ENCODE results near the gene SLC16A10. TPM values are rescaled to one million over a fixed set of nuclear protein-coding genes. Genes with fewer than 3 reads are reported as not detected.

The SLC16A10 gene
- total RNA-seq, 1 experiment from 2014 or later = 0.18 TPM

DNA sequence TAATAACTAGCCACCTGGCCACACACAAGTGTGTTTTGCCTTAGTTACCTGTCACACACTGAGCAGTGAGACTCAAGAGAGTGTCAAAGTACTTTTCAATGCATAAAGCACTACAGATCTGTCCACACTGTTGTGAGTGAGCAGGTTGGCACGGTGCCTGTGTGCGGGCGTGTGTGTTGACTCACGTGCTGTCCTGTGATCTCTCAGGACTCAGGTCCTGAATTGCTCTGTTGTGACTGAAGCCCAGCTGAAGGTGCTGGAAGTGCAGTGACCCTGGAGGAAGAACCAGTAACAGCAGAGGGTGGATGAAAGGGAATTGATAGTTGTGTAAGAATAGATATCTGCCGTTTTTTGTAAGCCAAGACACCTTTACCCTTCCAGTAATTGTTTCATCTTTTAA is 18.3 kb downstream of the SLC16A10 start:
- Histone ChIP-seq H3K4me1 (ENCODE audit: control insufficient read depth, insufficient read depth, low read length) (no peaks in the 10 kb centered on the region), H3K27me3 (ENCODE audit: control insufficient read depth, insufficient read depth, low read length) (peaks cover 25% of the 10 kb centered on the region), H3K4me3 (ENCODE audit: low read depth in 2 of 2, low read length in 2 of 2) (no peak overlapping the region), H3K36me3 (ENCODE audit: control insufficient read depth, insufficient read depth, low read length) (no peaks in the 10 kb centered on the region), H3K9me3 (ENCODE audit: control insufficient read depth, insufficient read depth, low read depth, low read length) (no peaks in the 10 kb centered on the region), H3K27ac (ENCODE audit: low read length) (no peak overlapping the region)
- CTCF ChIA-PET = interaction anchor here (0.7 kb wide), 1 partner anchor 373 kb away, joined by 4 read pairs; no protein-coding TSS in a partner anchor
- intact Hi-C loops (cut with micrococcal nuclease; ENCODE audit: unreplicated experiment) (no loop called here), in situ Hi-C loops (cut with HindIII; ENCODE audit: low pct_unique_long_range_greater_than_20kb, low sequenced_read_pairs) (no loop called here)
- POLR2A ChIA-PET = no interaction called here
- no peak for ATAC-seq
- TF ChIP-seq REST (IDR thresholded peaks at IDR 0.05; ENCODE audit: insufficient read depth in 1 of 2, low read depth in 2 of 2, low read length in 1 of 2) (no peak), POLR2AphosphoS5 (IDR thresholded peaks at IDR 0.05; ENCODE audit: low read depth, low read length) (no peak), TCF7L2 (IDR thresholded peaks at IDR 0.05; ENCODE audit: low read depth, low read length) (no peak), SIN3A (IDR thresholded peaks at IDR 0.05; ENCODE audit: borderline replicate concordance, insufficient read depth, low read depth, low read length) (no peak)
- TF ChIP-seq, protein P1, sequence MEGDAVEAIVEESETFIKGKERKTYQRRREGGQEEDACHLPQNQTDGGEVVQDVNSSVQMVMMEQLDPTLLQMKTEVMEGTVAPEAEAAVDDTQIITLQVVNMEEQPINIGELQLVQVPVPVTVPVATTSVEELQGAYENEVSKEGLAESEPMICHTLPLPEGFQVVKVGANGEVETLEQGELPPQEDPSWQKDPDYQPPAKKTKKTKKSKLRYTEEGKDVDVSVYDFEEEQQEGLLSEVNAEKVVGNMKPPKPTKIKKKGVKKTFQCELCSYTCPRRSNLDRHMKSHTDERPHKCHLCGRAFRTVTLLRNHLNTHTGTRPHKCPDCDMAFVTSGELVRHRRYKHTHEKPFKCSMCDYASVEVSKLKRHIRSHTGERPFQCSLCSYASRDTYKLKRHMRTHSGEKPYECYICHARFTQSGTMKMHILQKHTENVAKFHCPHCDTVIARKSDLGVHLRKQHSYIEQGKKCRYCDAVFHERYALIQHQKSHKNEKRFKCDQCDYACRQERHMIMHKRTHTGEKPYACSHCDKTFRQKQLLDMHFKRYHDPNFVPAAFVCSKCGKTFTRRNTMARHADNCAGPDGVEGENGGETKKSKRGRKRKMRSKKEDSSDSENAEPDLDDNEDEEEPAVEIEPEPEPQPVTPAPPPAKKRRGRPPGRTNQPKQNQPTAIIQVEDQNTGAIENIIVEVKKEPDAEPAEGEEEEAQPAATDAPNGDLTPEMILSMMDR (IDR thresholded peaks at IDR 0.05) = no peak
- no peak for DNase-seq (ENCODE audit: low read depth, low spot score)
- no TSS peak for BruUV-seq (replicated peaks)

DNA sequence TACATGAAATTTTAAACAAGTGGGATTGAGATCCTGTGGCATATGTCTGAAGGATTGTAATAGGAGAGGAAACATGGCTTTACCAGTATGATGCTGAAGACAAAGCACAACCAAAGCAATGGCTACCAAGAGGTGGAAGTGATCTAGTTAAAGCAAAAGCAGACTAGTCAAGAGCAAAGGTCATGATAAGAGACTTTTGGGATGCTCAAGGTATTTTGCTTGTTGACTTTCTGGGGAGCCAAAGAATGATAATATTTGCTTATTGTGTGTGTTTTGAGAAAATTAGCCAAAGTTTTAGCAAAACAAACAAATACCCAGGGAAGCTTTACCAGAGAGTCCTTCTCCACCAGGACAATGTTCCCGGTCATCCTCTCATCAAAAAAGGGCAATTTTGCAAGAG is 20.3 kb downstream of the SLC16A10 start:
- Histone ChIP-seq H3K4me1 (ENCODE audit: control insufficient read depth, insufficient read depth, low read length) (no peaks in the 10 kb centered on the region), H3K27me3 (ENCODE audit: control insufficient read depth, insufficient read depth, low read length) (peaks cover 34% of the 10 kb centered on the region), H3K27ac (ENCODE audit: low read length) (no peak overlapping the region), H3K9me3 (ENCODE audit: control insufficient read depth, insufficient read depth, low read depth, low read length) (no peaks in the 10 kb centered on the region), H3K36me3 (ENCODE audit: control insufficient read depth, insufficient read depth, low read length) (no peaks in the 10 kb centered on the region), H3K4me3 (ENCODE audit: low read depth in 2 of 2, low read length in 2 of 2) (no peak overlapping the region)
- no peak for ATAC-seq
- intact Hi-C loops (cut with micrococcal nuclease; ENCODE audit: unreplicated experiment) (no loop called here), in situ Hi-C loops (cut with HindIII; ENCODE audit: low pct_unique_long_range_greater_than_20kb, low sequenced_read_pairs) (no loop called here)
- BruUV-seq (replicated peaks) = no TSS peak
- DNase-seq (ENCODE audit: low read depth, low spot score) = no peak
- TF ChIP-seq REST (IDR thresholded peaks at IDR 0.05; ENCODE audit: insufficient read depth in 1 of 2, low read depth in 2 of 2, low read length in 1 of 2) (no peak), TCF7L2 (IDR thresholded peaks at IDR 0.05; ENCODE audit: low read depth, low read length) (no peak)
- ChIA-PET CTCF (no interaction called here), POLR2A (no interaction called here)
